Endothelial cell (in vitro differentiated cells): ENCODE data around the gene TMEM203. TPM values are rescaled to one million over a fixed set of nuclear protein-coding genes. Genes with fewer than 3 reads are reported as not detected.

Experiments used
- DNase-seq: peaks from one replicate; pipeline ENCODE4 v3.0.0; 2021; ENCODE audit warnings: low spot score
- H3K27ac Mint-ChIP-seq: one replicate; pipeline ENCODE4 v1.8.0; 2021; ENCODE audit warnings: mixed read lengths, inconsistent platforms; ENCODE audit not compliant: unreplicated experiment
- H3K27me3 Mint-ChIP-seq: one replicate; pipeline ENCODE4 v1.8.0; 2021; ENCODE audit warnings: mild to moderate bottlenecking, moderate library complexity, mixed read lengths, inconsistent platforms; ENCODE audit not compliant: unreplicated experiment
- H3K36me3 Mint-ChIP-seq: one replicate; pipeline ENCODE4 v1.8.0; 2021; ENCODE audit warnings: mild to moderate bottlenecking, low read depth, mixed read lengths, inconsistent platforms; ENCODE audit not compliant: unreplicated experiment
- H3K4me1 Mint-ChIP-seq: one replicate; pipeline ENCODE4 v1.8.0; 2021; ENCODE audit warnings: mild to moderate bottlenecking, mixed read lengths, inconsistent platforms; ENCODE audit not compliant: unreplicated experiment
- H3K4me3 Mint-ChIP-seq: one replicate; pipeline ENCODE4 v1.8.0; 2021; ENCODE audit warnings: mild to moderate bottlenecking, mixed read lengths, inconsistent platforms; ENCODE audit not compliant: unreplicated experiment
- H3K9me3 Mint-ChIP-seq: one replicate; pipeline ENCODE4 v1.8.0; 2021; ENCODE audit warnings: mixed read lengths, inconsistent platforms; ENCODE audit not compliant: unreplicated experiment
- CTCF ChIP-seq: fragments of 200-600 bp; sonication (generic); IDR thresholded peaks from one replicate; pipeline ENCODE4 v1.5.0; 2021; ENCODE audit warnings: antibody characterized with exemption; ENCODE audit not compliant: unreplicated experiment
- total RNA-seq: library from RNA; stranded (reverse); fragmentation: NEBNext Ultra II Directional; extraction: Animal tissue kit (Norgen Biotek cat#: 25700); gene quantifications from one replicate; pipeline ENCODE4 v1.2.1, GENCODE V29; 2021; ENCODE audit not compliant: unreplicated experiment

Gene TMEM203
- total RNA-seq, 1 donor from 2014 or later, result 27.4 TPM

GRCh38 chr9:137221095-137221505, 15.7 kb upstream of the TMEM203 start:
- TF ChIP-seq CTCF, result no peak
- H3K27me3 Mint-ChIP-seq, result peaks cover 8% of the 10 kb centered on the region

GRCh38 chr9:137220317-137221094, 15.1 kb upstream of the TMEM203 start:
- no peak for TF ChIP-seq CTCF
- no peaks in the 10 kb centered on the region for H3K36me3 Mint-ChIP-seq
- no peaks in the 10 kb centered on the region for H3K4me1 Mint-ChIP-seq
- no peak overlapping the region for H3K27ac Mint-ChIP-seq
- H3K4me3 Mint-ChIP-seq, result no peak overlapping the region
- DNase-seq, result no peak
- peaks cover 8% of the 10 kb centered on the region for H3K27me3 Mint-ChIP-seq
- H3K9me3 Mint-ChIP-seq, result no peaks in the 10 kb centered on the region

More at GRCh38 chr9:137221095-137221505, 15.7 kb upstream of the TMEM203 start:
- H3K9me3 Mint-ChIP-seq, result no peaks in the 10 kb centered on the region
- no peak overlapping the region for H3K4me3 Mint-ChIP-seq
- H3K4me1 Mint-ChIP-seq, result no peaks in the 10 kb centered on the region
- no peaks in the 10 kb centered on the region for H3K36me3 Mint-ChIP-seq
- DNase-seq, result no peak
- no peak overlapping the region for H3K27ac Mint-ChIP-seq

GRCh38 chr9:137219757-137220316, 14.4 kb upstream of the TMEM203 start:
- DNase-seq, result no peak
- Mint-ChIP-seq H3K4me1 (no peaks in the 10 kb centered on the region), H3K9me3 (no peaks in the 10 kb centered on the region), H3K27me3 (peaks cover 5% of the 10 kb centered on the region), H3K27ac (no peak overlapping the region), H3K36me3 (no peaks in the 10 kb centered on the region), H3K4me3 (no peak overlapping the region)
- TF ChIP-seq CTCF, result no peak

GRCh38 chr9:137218754-137219271, 13.4 kb upstream of the TMEM203 start:
- no peaks in the 10 kb centered on the region for H3K9me3 Mint-ChIP-seq
- TF ChIP-seq CTCF, result no peak
- H3K4me1 Mint-ChIP-seq, result no peaks in the 10 kb centered on the region
- no peak overlapping the region for H3K4me3 Mint-ChIP-seq
- H3K36me3 Mint-ChIP-seq, result no peaks in the 10 kb centered on the region
- DNase-seq, result no peak
- peaks cover 7% of the 10 kb centered on the region for H3K27me3 Mint-ChIP-seq
- H3K27ac Mint-ChIP-seq, result no peak overlapping the region

GRCh38 chr9:137218212-137218753, 12.8 kb upstream of the TMEM203 start:
- Mint-ChIP-seq H3K9me3 (no peaks in the 10 kb centered on the region), H3K4me3 (no peak overlapping the region), H3K36me3 (no peaks in the 10 kb centered on the region), H3K4me1 (no peaks in the 10 kb centered on the region), H3K27me3 (peaks cover 7% of the 10 kb centered on the region), H3K27ac (no peak overlapping the region)
- DNase-seq, result no peak
- no peak for TF ChIP-seq CTCF
